ENCODE data around the gene ASF1B. TPM values are rescaled to one million over a fixed set of nuclear protein-coding genes. Genes with fewer than 3 reads are reported as not detected.

Gene ASF1B
- total and polyA plus RNA-seq, 2 donors (not counting 1 experiment from before 2014, with no cell fraction given): 2.6 to 6.5 TPM

DNA sequence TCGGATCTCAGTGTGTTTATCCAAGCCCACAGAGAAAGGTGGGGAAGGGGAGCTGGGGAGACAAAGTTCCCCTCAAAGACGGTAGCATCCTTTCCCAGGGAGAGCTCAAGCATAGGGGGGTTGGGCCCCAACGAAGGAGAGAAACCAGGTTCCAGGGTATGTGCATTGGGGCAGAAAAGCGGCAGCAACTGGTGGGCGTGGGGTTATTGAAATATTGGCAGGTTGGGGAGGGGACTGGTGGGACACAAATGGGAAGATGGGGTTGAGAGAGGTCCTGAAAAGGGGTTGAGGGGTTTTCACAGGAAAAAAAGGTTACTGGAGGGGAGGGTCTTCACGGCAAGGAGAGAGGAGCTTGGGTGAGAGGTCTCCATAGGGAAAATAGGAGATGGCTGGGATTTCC, 1.0 kb downstream of the ASF1B start:
- Histone ChIP-seq H4K20me1 (ENCODE audit: control insufficient read depth, extremely low read depth, insufficient read depth, low read length) (no peaks in the 10 kb centered on the region), H3K27ac (ENCODE audit: insufficient read depth, low read length) (no peak overlapping the region), H3K4me3 (replicated peaks in 1 of 4; ENCODE audit: control extremely low read depth in 1 of 4, insufficient read depth in 1 of 4, low read depth in 3 of 4, low read length in 4 of 4) (peak overlapping the region; percentile 60 to 77 (median 73)), H3K36me3 (ENCODE audit: control insufficient read depth, insufficient read depth, low read length) (no peaks in the 10 kb centered on the region), H3K9me3 (ENCODE audit: control insufficient read depth, insufficient read depth, low read depth, low read length) (no peaks in the 10 kb centered on the region), H3K4me2 (ENCODE audit: extremely low read depth, insufficient read depth, low read length) (peak overlapping the region; percentile 85), H3K4me1 (ENCODE audit: control insufficient read depth, extremely low read depth, insufficient read depth, low read length) (peaks cover 5% of the 10 kb centered on the region), H2AFZ (ENCODE audit: low read length) (peak overlapping the region; percentile 50), H3K79me2 (ENCODE audit: control insufficient read depth, insufficient read depth, low read length) (peaks cover 13% of the 10 kb centered on the region), H3K27me3 (ENCODE audit: control insufficient read depth, insufficient read depth, low read length) (no peaks in the 10 kb centered on the region), H3K9ac (ENCODE audit: insufficient read depth, low read length) (peak overlapping the region; percentile 55)
- no peak for DNase-seq (ENCODE audit: low read depth in 2 of 2)
- TF ChIP-seq, protein P1, sequence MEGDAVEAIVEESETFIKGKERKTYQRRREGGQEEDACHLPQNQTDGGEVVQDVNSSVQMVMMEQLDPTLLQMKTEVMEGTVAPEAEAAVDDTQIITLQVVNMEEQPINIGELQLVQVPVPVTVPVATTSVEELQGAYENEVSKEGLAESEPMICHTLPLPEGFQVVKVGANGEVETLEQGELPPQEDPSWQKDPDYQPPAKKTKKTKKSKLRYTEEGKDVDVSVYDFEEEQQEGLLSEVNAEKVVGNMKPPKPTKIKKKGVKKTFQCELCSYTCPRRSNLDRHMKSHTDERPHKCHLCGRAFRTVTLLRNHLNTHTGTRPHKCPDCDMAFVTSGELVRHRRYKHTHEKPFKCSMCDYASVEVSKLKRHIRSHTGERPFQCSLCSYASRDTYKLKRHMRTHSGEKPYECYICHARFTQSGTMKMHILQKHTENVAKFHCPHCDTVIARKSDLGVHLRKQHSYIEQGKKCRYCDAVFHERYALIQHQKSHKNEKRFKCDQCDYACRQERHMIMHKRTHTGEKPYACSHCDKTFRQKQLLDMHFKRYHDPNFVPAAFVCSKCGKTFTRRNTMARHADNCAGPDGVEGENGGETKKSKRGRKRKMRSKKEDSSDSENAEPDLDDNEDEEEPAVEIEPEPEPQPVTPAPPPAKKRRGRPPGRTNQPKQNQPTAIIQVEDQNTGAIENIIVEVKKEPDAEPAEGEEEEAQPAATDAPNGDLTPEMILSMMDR (conservative IDR thresholded peaks at IDR 0.05 in 1 of 2, IDR thresholded peaks at IDR 0.05 in 1 of 2; ENCODE audit: low read depth in 1 of 2, low read length in 2 of 2): no peak
- no peak for TF ChIP-seq EZH2 (IDR thresholded peaks at IDR 0.05; ENCODE audit: low read length, missing control alignments)

DNA sequence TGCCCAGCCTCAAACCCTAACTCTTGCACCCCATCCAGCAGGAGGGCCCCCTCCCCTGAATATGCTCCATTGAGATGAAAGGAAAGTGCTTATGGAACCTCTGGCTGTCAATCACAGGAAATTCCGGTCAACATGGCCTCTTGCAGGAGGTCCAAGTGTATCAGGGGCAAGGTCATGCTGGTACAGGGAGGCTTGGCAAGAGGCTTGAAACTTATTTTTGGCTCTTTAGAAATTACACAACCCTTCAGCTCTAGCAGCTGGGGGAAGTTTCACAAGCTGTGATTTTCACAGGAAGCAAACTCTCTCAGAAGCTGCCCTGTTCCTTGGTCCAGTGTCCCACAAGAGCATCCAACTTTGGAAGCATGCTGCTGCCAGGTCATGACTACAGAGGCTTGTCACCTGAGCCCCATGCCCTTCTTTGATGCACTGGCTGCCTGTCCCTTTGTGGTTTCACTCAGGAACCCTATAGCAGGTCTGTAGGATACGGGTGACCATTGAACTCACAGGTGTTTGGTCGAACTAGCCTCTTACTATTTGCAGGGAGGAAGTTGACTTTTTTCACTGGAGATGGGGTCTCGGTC, 8.4 kb downstream of the ASF1B start:
- DNase-seq (ENCODE audit: low read depth in 2 of 2): no peak
- Histone ChIP-seq H3K9ac (ENCODE audit: insufficient read depth, low read length) (no peak overlapping the region), H3K27me3 (ENCODE audit: control insufficient read depth, insufficient read depth, low read length) (no peaks in the 10 kb centered on the region), H3K27ac (ENCODE audit: insufficient read depth, low read length) (no peak overlapping the region), H3K36me3 (ENCODE audit: control insufficient read depth, insufficient read depth, low read length) (no peaks in the 10 kb centered on the region), H3K4me2 (ENCODE audit: extremely low read depth, insufficient read depth, low read length) (no peak overlapping the region), H3K4me3 (replicated peaks in 1 of 4; ENCODE audit: control extremely low read depth in 1 of 4, insufficient read depth in 1 of 4, low read depth in 3 of 4, low read length in 4 of 4) (no peak overlapping the region), H3K9me3 (ENCODE audit: control insufficient read depth, insufficient read depth, low read depth, low read length) (no peaks in the 10 kb centered on the region), H3K4me1 (ENCODE audit: control insufficient read depth, extremely low read depth, insufficient read depth, low read length) (no peaks in the 10 kb centered on the region), H4K20me1 (ENCODE audit: control insufficient read depth, extremely low read depth, insufficient read depth, low read length) (no peaks in the 10 kb centered on the region), H3K79me2 (ENCODE audit: control insufficient read depth, insufficient read depth, low read length) (no peaks in the 10 kb centered on the region), H2AFZ (ENCODE audit: low read length) (no peak overlapping the region)
- TF ChIP-seq EZH2 (IDR thresholded peaks at IDR 0.05; ENCODE audit: low read length, missing control alignments): no peak
- TF ChIP-seq, protein P1 (conservative IDR thresholded peaks at IDR 0.05 in 1 of 2, IDR thresholded peaks at IDR 0.05 in 1 of 2; ENCODE audit: low read depth in 1 of 2, low read length in 2 of 2): no peak

DNA sequence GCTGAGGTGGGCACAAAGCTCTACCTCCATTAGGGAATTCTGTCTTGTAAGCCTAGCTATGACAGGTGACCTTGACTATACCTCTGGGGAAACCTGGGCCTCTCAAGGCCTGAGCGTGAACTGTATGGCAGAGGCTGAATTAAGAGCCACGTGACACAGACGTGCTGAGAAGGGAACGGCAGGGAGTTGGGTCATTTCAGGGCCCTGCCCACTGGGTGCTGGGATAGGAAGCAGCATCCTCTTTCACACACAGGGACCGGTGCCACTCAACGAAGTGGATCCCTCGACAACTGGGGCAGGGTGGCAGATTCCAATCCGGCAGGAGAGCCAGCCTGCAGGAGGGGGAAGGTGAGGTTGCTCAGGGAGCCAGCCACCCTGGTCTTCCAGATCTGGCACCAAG, 9.2 kb downstream of the ASF1B start:
- Histone ChIP-seq H2AFZ (ENCODE audit: low read length) (no peak overlapping the region), H3K9ac (ENCODE audit: insufficient read depth, low read length) (no peak overlapping the region), H3K4me2 (ENCODE audit: extremely low read depth, insufficient read depth, low read length) (no peak overlapping the region), H3K27ac (ENCODE audit: insufficient read depth, low read length) (no peak overlapping the region), H3K4me3 (replicated peaks in 1 of 4; ENCODE audit: control extremely low read depth in 1 of 4, insufficient read depth in 1 of 4, low read depth in 3 of 4, low read length in 4 of 4) (no peak overlapping the region), H4K20me1 (ENCODE audit: control insufficient read depth, extremely low read depth, insufficient read depth, low read length) (no peaks in the 10 kb centered on the region), H3K79me2 (ENCODE audit: control insufficient read depth, insufficient read depth, low read length) (no peaks in the 10 kb centered on the region), H3K9me3 (ENCODE audit: control insufficient read depth, insufficient read depth, low read depth, low read length) (no peaks in the 10 kb centered on the region), H3K36me3 (ENCODE audit: control insufficient read depth, insufficient read depth, low read length) (no peaks in the 10 kb centered on the region), H3K4me1 (ENCODE audit: control insufficient read depth, extremely low read depth, insufficient read depth, low read length) (no peaks in the 10 kb centered on the region), H3K27me3 (ENCODE audit: control insufficient read depth, insufficient read depth, low read length) (no peaks in the 10 kb centered on the region)
- TF ChIP-seq EZH2 (IDR thresholded peaks at IDR 0.05; ENCODE audit: low read length, missing control alignments): no peak
- TF ChIP-seq, protein P1 (conservative IDR thresholded peaks at IDR 0.05 in 1 of 2, IDR thresholded peaks at IDR 0.05 in 1 of 2; ENCODE audit: low read depth in 1 of 2, low read length in 2 of 2): no peak
- DNase-seq (ENCODE audit: low read depth in 2 of 2): no peak

All from fibroblast of lung (primary cell).